Kidney capillary endothelial cell (primary cell): ENCODE measurements around the gene RPL10A.

Source experiments
- DNase-seq: peaks from one replicate; pipeline ENCODE4 v3.0.0-alpha.2; 2018; ENCODE audit warnings: low spot score

Gene RPL10A

DNA sequence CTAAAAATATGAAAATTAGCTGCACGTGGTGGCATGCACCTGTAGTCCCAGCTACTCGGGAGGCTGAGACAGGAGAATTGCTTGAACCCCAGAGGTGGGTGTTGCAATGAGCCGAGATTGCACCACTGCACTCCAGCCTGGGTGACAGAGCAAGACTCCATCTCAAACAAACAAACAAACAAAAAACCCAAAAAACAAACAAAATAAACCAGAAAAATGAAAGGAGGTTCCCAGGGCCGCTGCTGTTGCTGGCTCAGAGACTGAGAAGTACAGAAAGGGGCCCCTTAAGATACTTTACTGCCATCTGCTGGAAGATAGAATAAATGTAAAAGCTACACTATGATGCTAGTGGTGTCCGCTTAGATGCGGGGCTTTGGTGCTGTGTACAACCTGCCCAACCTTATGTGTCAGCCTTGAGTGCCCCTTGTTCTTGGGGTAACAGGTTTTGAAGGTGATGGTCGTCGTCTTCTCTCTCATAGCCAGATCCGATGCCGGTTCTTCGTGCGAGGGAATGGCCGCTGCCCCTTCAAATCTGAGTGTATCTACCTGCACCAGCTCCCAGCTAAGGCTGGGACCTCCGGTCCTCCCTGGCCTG lies 18.8 kb upstream of the RPL10A start:
- peak; percentile 85 for DNase-seq

DNA sequence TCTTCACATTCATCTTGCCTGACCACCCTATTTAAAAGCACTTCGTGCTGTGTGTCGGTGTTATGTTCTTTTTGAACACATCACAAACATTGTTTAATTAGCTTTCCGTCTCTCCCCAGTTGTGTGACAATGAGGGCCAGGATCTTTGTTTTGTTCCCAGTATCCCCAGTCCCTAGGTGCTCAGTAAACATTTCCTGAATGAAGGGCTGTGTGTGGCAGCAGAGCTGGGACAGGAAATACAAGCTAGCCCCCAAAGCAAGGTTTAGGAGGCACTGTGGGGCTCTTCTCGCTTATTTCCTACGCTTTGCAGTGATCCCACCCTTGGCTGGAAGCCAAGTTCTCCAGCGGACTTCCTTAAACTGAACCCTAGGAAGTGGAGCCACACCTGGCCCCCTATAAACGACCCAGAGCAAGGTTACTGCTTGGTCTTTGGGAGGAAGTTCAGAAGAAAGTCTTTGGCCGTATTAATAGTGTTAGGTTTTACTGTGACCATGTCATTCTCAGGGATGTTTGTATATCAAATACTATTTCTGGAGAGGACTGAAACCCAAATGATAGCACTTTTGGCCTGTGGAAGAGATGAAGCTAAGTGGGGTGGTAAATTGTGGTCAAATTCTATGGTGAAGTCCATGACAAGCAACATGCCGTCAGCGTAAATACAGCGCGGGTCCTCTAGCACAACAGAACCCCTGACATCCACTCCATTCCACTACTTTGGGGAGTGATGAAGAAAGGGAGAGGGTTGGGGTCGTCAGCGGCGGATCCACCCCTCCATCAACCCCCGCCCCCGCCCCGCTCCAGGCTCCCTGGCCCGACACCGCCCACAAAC lies 16.6 kb upstream of the RPL10A start:
- DNase-seq: no peak

DNA sequence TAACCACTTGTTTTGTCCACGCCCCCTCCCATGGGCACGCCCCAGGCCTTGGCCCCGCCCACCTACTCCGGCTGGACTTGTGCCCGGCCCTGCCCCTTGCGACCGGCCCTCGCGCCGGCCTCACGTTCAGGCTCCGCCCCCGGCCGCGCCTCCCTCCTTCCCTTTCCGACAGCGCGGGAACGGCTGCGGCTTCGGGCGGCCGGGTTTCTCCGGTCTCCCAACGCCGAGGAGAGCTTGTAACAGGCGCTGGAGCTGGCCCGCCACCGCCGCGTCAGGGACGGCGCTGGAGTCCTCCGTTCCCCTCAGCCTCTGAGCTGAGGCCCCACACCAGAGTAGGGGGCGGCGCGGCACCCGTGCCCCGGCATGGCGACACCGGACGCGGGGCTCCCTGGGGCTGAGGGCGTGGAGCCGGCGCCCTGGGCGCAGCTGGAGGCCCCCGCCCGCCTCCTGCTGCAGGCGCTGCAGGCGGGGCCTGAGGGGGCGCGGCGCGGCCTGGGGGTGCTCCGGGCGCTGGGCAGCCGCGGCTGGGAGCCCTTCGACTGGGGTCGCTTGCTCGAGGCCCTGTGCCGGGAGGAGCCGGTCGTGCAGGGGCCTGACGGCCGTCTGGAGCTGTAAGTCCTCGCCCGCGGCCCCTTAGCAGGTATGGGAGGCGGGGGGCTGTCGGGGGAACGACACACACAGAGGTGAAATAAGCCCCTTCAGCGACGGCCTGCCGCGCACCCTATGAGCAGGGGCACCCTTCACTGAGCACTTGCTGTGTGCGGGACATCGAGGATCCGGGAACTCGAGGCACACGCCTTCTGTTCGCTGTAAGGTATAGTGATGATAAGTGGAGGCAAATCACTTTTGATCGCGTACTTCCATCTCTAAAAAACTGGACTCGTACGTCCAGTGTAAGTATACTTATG lies 15.8 kb upstream of the RPL10A start, which contains the start of gene FANCE:
Gene FANCE (plus strand): TSS at position 156 of the 908 bp plus-strand sequence. CDS start 208 bp downstream, at position 364.
- peak; percentile 90 for DNase-seq

DNA sequence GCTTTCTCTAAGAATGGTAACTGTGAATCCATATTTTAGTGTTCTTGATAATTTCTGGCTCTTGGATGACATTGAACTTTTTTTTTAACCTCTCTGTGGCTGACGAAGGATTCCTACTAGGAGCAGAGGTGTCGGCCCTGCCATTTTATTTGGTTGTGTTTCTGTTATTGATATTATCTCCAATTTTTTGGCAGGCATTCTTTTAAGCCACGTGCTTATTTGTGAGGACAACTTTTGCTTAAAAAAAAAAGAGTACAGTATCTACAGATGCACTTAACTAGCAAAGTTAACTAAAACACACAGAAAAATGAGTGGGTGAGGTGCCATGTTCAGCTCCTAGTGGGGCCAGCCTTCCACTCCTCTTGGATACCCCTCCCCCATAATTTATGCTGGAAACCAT lies 15.0 kb upstream of the RPL10A start:
- no peak for DNase-seq

DNA sequence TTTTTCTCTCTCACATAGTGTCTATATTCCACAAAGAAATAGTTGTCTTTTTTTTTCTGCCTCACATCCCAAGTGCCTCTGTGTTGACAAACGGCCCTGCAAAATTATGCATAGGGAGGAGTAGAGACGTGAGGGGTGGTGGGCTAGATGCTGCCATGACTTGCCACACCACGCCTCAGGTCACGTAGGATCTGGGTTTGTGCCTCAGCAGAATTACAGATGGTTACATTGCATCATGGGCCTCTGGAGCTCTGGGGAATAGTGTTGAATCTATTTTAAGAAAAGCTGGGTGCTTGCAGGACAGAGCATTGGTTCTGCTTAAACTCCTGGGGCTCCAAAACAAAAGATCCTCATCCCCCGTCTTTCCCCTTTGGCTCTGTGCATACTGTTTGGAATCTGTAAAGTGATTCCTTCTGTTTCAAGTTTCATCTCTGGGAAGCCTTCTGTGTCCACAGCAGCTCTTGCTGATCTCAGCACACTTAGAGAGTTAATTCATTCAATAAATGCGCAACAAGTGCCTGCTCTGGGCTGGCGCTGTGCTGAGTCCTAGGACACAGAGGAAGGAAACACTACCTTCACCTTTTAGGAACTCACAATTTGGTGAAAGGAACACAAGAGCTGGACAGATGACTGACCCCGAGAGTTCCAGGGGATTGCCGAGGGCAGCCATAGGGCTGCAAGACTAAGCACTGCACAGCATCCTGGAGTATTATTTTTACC lies 13.7 kb upstream of the RPL10A start:
- DNase-seq: no peak

DNA sequence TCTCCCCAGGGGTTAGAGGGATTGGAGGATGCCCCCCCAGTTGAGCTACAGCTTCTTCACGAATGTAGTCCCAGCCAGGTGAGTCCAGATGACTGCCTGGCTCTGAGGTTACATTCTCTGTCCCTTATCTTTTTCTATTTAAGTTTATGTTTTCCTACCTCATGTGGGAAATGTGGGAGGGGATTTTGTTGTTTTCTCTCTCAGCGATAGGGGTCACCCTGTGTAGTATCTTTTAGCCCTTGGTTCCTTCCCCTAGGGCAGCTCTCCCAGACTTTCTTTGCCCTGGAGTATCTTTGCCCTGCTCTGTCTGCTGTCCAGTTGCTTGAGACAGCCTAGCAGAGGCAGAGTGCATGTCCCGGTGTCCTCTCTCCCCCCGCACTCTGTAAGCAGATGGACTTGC lies 10.3 kb upstream of the RPL10A start:
- no peak for DNase-seq

DNA sequence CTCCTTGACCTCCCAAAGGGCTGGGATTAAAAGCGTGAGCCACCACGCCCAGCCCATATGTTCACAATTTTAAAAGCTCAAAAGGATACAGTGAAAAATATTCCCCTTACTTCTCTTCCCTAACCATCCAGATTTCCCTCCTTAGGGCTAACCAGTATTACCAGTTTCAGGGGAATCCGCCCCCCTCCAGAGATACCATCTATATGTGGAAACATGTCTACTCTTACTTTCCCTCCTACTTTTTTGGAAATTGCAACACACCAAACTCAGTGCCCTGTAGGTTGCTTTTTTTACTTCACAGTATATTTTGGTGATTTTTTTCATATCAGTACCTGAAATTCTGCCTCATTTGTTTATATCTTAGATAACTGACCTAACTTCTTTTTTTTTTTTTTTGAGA lies 6.9 kb upstream of the RPL10A start:
- DNase-seq: no peak

DNA sequence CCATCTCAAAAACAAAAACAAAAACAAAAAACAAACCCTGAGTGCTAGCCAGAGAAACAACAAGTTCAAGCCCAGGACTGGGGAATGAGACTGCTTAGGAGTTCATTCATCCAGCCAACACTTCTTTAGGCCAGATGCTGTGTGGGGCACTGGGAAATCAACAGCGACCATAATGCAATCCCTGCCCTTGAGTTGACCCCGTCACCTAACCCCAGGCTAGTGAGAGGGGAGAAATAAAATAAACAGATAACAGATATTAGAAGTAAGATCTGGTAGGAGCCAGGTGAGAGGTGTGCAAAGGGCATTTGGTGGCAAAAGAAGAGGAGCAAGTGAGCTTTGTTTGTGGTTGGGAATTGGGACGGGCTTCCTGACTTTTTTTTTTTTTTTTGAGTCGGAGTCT lies 4.9 kb upstream of the RPL10A start:
- DNase-seq: no peak

DNA sequence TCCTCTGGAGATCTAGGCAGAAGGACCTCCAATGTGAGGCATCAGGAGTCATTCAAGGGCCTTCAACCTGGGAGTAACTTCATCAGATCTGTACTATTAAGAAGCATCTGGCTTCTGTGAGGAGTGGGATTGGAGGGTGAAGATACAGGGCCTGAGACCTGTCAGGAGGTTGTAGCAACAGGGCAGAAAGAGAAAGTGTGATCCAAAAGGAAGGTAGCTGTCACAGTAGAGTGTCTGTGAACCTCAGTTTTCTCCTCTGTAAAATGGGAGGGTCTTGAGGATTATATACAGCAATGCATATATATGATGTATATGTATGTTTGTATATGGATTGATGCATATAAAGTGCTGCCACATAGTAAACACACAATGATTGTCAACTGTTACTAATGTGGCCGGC lies 2.6 kb upstream of the RPL10A start:
- DNase-seq: no peak

DNA sequence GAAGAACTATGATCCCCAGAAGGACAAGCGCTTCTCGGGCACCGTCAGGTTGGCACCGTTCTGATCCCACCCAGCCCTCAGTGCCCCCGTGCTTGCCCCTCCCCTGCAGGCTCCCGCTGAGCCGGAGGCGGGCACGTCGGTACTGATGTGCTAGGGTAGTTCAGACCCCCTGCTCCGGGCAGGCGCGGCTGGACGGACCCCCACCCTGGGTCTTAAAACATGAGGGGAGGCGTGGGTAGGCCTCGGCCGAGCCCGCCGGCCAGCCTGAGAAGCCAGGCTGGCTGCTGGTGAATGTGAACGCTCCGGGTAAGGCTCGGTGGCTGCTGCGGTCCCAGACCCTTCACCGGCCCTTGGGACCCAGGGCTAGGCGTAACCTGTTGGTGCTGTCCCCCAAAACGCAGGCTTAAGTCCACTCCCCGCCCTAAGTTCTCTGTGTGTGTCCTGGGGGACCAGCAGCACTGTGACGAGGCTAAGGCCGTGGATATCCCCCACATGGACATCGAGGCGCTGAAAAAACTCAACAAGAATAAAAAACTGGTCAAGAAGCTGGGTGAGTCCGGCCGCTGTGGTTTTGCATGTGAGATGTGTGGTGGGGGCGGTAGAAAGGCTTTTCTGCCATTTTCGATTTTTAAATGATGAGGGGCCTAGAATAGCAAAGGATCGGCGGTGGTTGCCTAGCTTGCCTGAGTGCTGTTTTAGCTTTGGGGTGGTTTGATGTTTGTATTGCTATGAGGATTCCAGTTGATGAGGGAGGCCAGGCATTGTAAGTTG lies 964 bp downstream of the RPL10A start:
- no peak for DNase-seq

DNA sequence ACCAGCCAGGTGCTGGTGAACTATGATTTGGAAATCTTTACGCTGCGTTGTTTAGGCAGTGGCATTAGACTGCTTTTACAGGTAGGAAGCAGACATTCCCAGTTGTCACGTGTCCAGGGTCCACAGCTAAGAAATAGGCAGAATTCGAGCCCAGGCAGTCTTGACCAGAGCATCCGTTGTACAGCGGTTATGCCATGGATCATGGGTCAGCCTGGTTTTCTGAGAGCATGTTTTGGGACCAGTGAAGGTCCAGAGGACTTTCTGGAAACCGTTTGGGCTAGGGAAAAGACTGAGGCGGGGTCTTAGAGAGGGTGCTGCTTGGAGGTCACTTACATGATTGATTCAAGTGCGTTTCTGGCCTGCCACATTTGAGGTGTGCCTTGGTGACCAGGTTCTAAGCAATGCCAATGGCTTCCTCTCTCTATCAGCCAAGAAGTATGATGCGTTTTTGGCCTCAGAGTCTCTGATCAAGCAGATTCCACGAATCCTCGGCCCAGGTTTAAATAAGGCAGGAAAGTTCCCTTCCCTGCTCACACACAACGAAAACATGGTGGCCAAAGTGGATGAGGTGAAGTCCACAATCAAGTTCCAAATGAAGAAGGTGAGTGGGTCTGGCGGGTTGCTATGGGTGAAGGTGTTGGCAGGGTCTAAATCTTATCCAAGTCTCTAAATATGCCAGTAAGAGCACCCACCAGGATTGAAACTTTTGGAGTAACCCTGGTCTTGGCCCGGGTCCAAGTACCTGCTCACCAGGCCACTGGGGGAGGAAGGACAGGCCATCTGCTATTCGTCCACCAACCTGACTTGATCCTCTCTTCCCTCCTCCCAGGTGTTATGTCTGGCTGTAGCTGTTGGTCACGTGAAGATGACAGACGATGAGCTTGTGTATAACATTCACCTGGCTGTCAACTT lies 1.8 kb downstream of the RPL10A start:
- DNase-seq: no peak

DNA sequence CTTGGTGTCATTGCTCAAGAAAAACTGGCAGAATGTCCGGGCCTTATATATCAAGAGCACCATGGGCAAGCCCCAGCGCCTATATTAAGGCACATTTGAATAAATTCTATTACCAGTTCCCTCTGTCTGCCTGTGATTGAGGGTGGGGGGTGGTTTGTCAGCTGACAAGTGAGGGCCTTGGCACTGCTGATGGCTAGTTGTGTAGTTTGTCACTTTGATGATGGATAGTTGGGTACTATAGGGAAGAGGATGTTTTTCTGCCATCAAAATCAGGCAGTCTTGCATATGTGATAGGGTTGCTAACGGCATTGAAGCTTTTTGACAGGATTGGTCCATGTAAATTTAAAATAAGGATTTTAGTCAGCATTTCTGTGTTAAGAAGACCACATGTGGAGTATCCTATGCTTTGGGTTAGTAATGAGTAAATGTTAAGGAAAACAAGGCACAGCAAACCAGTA lies 2.5 kb downstream of the RPL10A start:
- no peak for DNase-seq

DNA sequence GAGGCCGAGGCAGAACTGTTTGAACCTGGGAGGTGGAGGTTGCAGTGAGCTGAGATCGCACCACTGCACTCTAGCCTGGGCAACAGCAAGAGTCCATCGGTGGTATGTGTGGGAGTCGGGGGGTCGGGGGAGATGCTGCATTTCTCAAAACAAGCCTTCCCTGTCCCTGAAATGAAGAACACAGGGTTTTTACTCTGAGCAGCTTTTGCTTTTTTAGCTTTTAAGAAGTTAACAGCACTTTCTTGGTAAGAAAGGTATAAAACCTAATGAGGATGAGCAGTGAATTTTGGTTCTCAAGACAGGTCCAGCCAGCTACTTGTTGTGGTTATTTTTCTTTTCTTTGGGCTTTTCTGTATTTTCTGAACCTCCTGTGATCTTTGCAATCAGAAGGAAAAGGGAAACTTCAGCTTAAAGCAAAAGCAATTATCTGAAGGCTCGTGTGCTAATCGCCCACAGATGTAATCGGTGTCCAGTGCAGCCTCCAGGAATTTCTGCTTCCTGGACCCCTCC lies 3.7 kb downstream of the RPL10A start:
- DNase-seq: no peak

DNA sequence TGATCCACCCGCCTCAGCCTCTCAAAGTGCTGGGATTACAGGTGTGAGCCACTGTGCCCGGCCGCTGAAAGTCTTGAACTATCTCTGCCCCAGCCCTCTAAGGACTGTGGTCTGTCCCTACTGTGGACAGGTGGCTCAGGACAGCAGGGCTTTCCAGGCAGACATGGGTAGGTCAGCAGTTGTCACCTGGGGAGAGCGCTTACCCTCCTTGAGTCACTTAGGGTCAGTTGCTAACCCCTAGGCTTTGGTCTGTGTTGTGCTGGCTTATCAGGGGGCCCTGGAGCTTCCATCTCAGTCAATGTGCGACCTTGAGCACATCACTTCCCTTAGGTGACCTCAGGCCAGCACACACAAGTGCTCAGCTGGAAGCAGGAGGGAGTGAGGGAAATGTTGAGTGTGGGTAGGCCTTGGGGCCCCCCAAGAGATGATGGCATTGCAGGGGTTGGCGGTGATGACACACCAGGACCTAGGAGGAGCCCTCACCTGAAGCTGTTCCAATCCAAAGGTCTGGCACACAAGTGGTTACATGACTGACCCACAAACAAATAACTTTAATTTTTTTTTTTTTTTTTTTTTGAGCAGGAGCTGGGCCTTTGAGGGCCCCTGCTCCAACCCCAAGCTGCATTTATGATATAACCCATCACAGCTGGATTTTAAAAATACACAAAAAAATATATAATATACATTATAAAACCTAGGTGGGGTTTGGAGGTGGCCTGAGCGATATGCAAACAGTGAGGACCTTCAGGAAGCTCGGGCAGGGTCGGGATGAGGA lies 5.1 kb downstream of the RPL10A start:
- no peak for DNase-seq

DNA sequence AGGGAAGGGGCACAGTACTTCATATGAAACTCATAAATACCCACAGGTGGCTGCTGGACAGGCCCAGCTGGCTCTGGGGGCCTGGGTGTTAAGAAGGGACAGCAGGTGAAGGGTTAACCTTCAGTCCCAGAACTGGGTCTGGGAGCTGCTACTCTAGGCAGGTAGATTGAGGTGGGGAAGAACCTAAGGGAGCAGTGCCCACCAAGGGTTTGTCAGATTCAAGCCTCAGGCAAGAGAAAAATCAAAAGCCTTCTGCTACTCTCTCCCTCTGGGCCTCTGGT lies 5.6 kb downstream of the RPL10A start:
- DNase-seq: no peak

DNA sequence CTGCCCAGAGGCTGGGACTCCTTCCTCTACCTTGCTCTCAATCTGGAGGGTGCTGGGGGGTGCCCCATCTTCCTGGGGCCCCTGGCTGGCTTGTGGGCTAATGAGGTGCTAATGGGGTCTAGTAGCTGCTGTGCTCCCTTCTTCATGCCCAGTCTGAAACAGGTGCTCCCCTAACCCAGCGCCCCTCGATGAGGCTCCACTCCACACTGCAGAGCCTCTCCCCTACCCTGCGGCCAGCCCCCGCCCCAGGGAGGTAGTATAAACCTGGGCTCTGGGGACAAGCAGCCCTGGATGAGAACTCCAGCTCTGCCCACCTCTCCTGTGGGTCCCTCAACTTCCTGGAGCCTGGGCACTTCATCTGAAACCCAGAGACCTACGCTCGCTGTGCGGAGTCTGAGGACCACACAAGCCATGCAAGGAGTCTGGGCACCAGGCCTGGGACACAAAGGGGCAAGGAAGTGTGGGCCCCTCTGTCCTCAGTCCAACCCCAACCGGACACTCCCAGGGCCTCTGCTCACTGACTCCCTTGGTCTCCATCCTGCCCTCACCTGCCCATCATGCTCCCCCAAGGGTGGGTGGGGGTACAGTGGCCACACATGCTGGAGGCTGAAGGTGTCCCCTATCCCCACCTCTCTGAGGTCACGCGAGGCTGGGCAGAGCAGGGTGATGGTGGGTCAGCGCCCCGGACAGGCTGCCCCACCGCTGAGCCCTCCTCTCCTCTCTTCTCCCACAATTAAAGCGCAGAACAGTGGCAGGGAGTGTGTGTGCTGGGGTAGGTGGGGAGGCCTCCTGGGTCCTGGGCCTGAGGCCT lies 6.1 kb downstream of the RPL10A start:
- DNase-seq: no peak

DNA sequence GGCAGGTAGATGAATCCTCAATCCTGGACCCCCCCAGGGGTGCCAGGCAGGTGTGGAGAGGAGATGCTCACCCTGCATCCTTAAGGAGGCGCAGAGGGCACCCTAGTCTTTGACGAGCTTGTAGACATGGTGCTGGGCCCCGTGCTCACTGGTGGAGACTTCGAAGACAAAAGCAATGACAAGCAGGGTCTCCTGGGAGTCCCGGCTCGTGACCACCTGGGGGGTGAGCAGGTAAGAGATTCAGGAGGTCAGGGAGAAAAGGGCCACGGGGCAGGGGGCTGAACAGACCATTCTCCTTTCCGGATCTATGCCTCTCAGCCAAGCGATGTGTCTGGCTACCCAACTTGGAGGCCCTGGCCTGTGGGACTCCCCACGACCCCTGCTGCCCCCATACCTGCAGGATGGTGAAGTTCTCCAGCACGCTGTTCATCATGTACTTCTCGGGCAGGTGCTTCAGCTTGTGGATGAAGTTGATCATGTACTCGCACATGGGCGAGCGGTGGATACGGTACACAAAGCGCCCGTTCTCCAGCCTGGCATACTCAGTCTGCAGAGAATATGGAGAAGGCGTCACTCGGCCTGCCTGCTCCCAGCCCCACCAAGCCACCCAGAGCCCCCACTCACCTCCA lies 6.9 kb downstream of the RPL10A start:
- DNase-seq: no peak

DNA sequence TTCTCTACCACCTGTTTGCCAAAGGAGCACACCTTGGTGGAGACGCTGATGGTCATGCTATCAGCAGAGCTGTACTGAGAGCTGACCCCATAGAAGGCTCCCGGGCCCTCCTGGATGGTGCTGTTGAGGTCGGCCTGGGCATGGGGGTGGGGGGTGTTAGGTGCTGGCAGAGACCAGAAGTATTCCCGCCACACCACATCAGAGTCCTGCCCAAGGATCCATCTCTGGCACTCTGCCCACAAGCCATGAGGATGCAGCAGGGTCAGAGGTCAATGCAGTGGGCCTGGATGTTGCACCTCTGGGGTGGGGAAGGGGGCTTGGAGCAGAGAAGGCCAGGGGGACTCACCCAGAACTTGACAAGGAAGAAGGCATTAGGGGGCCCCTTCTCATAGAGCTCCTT lies 7.4 kb downstream of the RPL10A start:
- DNase-seq: no peak
